ENCODE results near the gene SPPL3. TPM values are rescaled to one million over a fixed set of nuclear protein-coding genes. Genes with fewer than 3 reads are reported as not detected.

The SPPL3 gene
- total and polyA plus RNA-seq, 2 experiments from 2014 or later = 20.0 to 67.3 TPM

- Histone ChIP-seq H4K20me1 (ENCODE audit: insufficient read depth, poor library complexity, severe bottlenecking) (no peaks in the 10 kb centered on the region), H3K9me2 (replicated peaks; ENCODE audit: insufficient read depth) (no peaks in the 10 kb centered on the region), H2AFZ (no peak overlapping the region), H3K79me2 (no peaks in the 10 kb centered on the region), H3K27ac (no peak overlapping the region), H3K4me1 (ENCODE audit: insufficient read depth) (no peaks in the 10 kb centered on the region), H3K27me3 (no peaks in the 10 kb centered on the region), H3K36me3 (replicated peaks; ENCODE audit: insufficient read depth, low read depth) (no peaks in the 10 kb centered on the region), H3K4me2 (no peak overlapping the region), H3K4me3 (no peak overlapping the region), H3K9me3 (ENCODE audit: low read depth) (no peaks in the 10 kb centered on the region)
- TF ChIP-seq EZH2phosphoT487 (IDR thresholded peaks at IDR 0.05; ENCODE audit: low read depth, severe bottlenecking, unreplicated experiment) = no peak
- TF ChIP-seq CTCF (IDR thresholded peaks at IDR 0.05; ENCODE audit: poor library complexity) = no peak
- no peak for TF ChIP-seq EZH2 (IDR thresholded peaks at IDR 0.05; ENCODE audit: borderline replicate concordance)
- no peak for DNase-seq (ENCODE audit: low spot score)
- WGBS (ENCODE audit: low lambda C conversion rate, missing lambda C conversion rate) = 96% methylated on average over 14 of the region's 14 CpGs
These were observed 12.4 kb upstream of the SPPL3 start for GRCh38 chr12:120916561-120916960.

GRCh38 chr12:120914794-120915193 lies 10.6 kb upstream of the SPPL3 start:
- no peak overlapping the region for H3K4me3 ChIP-seq
- no peaks in the 10 kb centered on the region for H3K36me3 ChIP-seq (replicated peaks; ENCODE audit: insufficient read depth, low read depth)
- no peak overlapping the region for H3K4me2 ChIP-seq
- no peak overlapping the region for H2AFZ ChIP-seq
- no peaks in the 10 kb centered on the region for H3K9me2 ChIP-seq (replicated peaks; ENCODE audit: insufficient read depth)
- no peak overlapping the region for H3K27ac ChIP-seq
- TF ChIP-seq EZH2phosphoT487 (IDR thresholded peaks at IDR 0.05; ENCODE audit: low read depth, severe bottlenecking, unreplicated experiment) (no peak), CTCF (IDR thresholded peaks at IDR 0.05; ENCODE audit: poor library complexity) (no peak), EZH2 (IDR thresholded peaks at IDR 0.05; ENCODE audit: borderline replicate concordance) (no peak)
- WGBS (ENCODE audit: low lambda C conversion rate, missing lambda C conversion rate) = 93% methylated on average over 7 of the region's 7 CpGs
- no peak for DNase-seq (ENCODE audit: low spot score)
- H3K4me1 ChIP-seq (ENCODE audit: insufficient read depth) = no peaks in the 10 kb centered on the region
- H3K27me3 ChIP-seq = no peaks in the 10 kb centered on the region
- H3K79me2 ChIP-seq = no peaks in the 10 kb centered on the region
- no peaks in the 10 kb centered on the region for H3K9me3 ChIP-seq (ENCODE audit: low read depth)
- no peaks in the 10 kb centered on the region for H4K20me1 ChIP-seq (ENCODE audit: insufficient read depth, poor library complexity, severe bottlenecking)

GRCh38 chr12:120909633-120910298 lies 5.6 kb upstream of the SPPL3 start:
- Histone ChIP-seq H4K20me1 (ENCODE audit: insufficient read depth, poor library complexity, severe bottlenecking) (no peaks in the 10 kb centered on the region), H2AFZ (no peak overlapping the region), H3K79me2 (no peaks in the 10 kb centered on the region), H3K4me3 (no peak overlapping the region), H3K9me2 (replicated peaks; ENCODE audit: insufficient read depth) (no peaks in the 10 kb centered on the region), H3K36me3 (replicated peaks; ENCODE audit: insufficient read depth, low read depth) (no peaks in the 10 kb centered on the region), H3K4me2 (no peak overlapping the region), H3K27ac (peak overlapping the region; percentile 8), H3K27me3 (no peaks in the 10 kb centered on the region), H3K4me1 (ENCODE audit: insufficient read depth) (no peaks in the 10 kb centered on the region), H3K9me3 (ENCODE audit: low read depth) (no peaks in the 10 kb centered on the region)
- TF ChIP-seq CTCF (IDR thresholded peaks at IDR 0.05; ENCODE audit: poor library complexity) (no peak), EZH2phosphoT487 (IDR thresholded peaks at IDR 0.05; ENCODE audit: low read depth, severe bottlenecking, unreplicated experiment) (no peak), EZH2 (IDR thresholded peaks at IDR 0.05; ENCODE audit: borderline replicate concordance) (no peak)
- no peak for DNase-seq (ENCODE audit: low spot score)
- WGBS (ENCODE audit: low lambda C conversion rate, missing lambda C conversion rate) = 66% methylated on average over 5 of the region's 5 CpGs

Data from hepatocyte (in vitro differentiated cells).